Endothelial cell (in vitro differentiated cells): ENCODE data around the gene IL6R. TPM values are rescaled to one million over a fixed set of nuclear protein-coding genes. Genes with fewer than 3 reads are reported as not detected.

Experiments
- DNase-seq: peaks from one replicate; pipeline ENCODE4 v3.0.0; 2021; ENCODE audit warnings: low spot score
- H3K27ac Mint-ChIP-seq: one replicate; pipeline ENCODE4 v1.8.0; 2021; ENCODE audit warnings: mixed read lengths, inconsistent platforms; ENCODE audit not compliant: unreplicated experiment
- H3K27me3 Mint-ChIP-seq: one replicate; pipeline ENCODE4 v1.8.0; 2021; ENCODE audit warnings: mild to moderate bottlenecking, moderate library complexity, mixed read lengths, inconsistent platforms; ENCODE audit not compliant: unreplicated experiment
- H3K36me3 Mint-ChIP-seq: one replicate; pipeline ENCODE4 v1.8.0; 2021; ENCODE audit warnings: mild to moderate bottlenecking, low read depth, mixed read lengths, inconsistent platforms; ENCODE audit not compliant: unreplicated experiment
- H3K4me1 Mint-ChIP-seq: one replicate; pipeline ENCODE4 v1.8.0; 2021; ENCODE audit warnings: mild to moderate bottlenecking, mixed read lengths, inconsistent platforms; ENCODE audit not compliant: unreplicated experiment
- H3K4me3 Mint-ChIP-seq: one replicate; pipeline ENCODE4 v1.8.0; 2021; ENCODE audit warnings: mild to moderate bottlenecking, mixed read lengths, inconsistent platforms; ENCODE audit not compliant: unreplicated experiment
- H3K9me3 Mint-ChIP-seq: one replicate; pipeline ENCODE4 v1.8.0; 2021; ENCODE audit warnings: mixed read lengths, inconsistent platforms; ENCODE audit not compliant: unreplicated experiment
- CTCF ChIP-seq: fragments of 200-600 bp; sonication (generic); IDR thresholded peaks from one replicate; pipeline ENCODE4 v1.5.0; 2021; ENCODE audit warnings: antibody characterized with exemption; ENCODE audit not compliant: unreplicated experiment
- total RNA-seq: library from RNA; stranded (reverse); fragmentation: NEBNext Ultra II Directional; extraction: Animal tissue kit (Norgen Biotek cat#: 25700); gene quantifications from one replicate; pipeline ENCODE4 v1.2.1, GENCODE V29; 2021; ENCODE audit not compliant: unreplicated experiment

IL6R gene
- total RNA-seq, 1 donor from 2014 or later = 1.0 TPM

- Mint-ChIP-seq H3K9me3 (no peaks in the 10 kb centered on the region), H3K4me3 (peak overlapping the region; percentile 97), H3K36me3 (peaks cover 22% of the 10 kb centered on the region), H3K27me3 (peaks cover 7% of the 10 kb centered on the region), H3K4me1 (peaks cover 55% of the 10 kb centered on the region), H3K27ac (peak overlapping the region; percentile 87)
- TF ChIP-seq CTCF = no peak
- DNase-seq = no peak
Measured at GRCh38 chr1:154500533-154500932, 95.4 kb downstream of the IL6R start.

DNA sequence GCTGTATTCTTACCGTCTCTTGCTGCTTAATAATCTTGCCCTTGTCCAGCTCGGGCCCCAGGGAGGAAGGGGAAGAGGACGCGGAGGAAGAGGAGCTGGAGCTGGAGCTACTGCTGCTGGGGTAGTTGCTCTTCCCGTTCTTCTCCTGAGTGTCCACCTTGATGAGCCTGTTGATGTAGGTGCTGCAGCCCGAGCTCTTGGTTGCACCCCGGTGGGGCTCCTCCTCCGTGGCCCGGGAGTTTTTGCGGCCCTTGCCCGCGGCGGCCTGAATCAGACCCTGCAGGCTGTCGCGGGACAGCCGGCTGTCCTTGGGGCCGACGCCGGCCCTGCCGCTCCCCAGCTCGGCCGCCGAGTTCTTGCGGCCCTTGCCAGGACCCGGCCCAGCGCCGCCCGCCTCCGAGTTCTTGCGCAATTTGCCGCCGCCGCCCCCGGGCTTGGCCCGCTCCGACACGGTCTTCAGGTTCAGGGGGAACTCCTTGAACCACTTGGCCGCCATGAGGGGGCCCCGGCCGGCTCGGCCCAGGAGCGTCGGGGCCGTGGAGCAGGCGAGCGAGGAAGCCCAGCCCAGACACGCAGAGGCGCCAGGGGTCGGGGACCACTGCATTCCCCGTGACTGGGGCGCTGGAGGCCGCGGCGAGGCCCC lies 96.4 kb downstream of the IL6R start:
- H3K27me3 Mint-ChIP-seq = peaks cover 7% of the 10 kb centered on the region
- H3K9me3 Mint-ChIP-seq = no peaks in the 10 kb centered on the region
- H3K4me3 Mint-ChIP-seq = peak overlapping the region; percentile 97
- TF ChIP-seq CTCF = no peak
- H3K4me1 Mint-ChIP-seq = peaks cover 47% of the 10 kb centered on the region
- H3K36me3 Mint-ChIP-seq = peaks cover 24% of the 10 kb centered on the region
- peak overlapping the region; percentile 87 for H3K27ac Mint-ChIP-seq
- peak; percentile 45 for DNase-seq

DNA sequence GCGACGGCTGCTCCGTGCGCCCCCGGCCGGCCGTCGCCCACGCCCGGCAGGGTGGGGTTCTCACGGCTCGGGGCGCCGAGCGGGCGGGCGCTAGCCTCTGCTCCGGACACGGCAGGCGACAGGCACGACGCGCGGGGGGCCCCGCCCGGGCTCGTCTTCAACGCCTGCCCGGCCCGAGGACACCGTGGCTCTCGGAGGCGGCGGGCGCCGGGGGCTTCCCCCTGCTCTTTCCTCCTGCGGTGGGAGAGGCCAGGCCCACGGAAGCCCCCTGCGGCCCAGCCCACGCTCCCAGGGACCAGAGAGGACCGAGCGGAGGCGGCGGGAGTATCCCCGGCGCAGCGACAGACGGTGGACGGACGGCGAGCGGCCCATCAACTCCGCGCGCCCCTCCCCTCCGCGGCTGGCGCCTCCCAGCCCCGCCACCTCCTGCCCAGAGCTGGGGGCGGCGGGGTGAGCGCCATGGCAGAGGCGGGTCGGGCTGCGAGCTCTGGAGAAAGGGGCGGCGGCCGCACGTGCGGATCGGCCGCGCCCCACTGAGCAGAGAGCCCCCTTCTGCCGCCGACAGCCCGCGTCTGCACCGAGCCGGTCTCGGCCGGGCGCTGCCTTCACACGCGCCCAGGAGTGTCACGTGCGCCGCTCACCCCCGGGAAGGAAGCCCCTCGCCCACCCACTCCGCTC lies 97.1 kb downstream of the IL6R start, which contains the start of the genes SHE and TDRD10:
Gene SHE, minus strand, starts transcription at position 347 of the 678 bp plus-strand sequence. CDS start 386 bp downstream, outside the sequence.
Gene TDRD10, plus strand, starts transcription at position 154 of the 678 bp plus-strand sequence. CDS start 4,685 bp downstream, outside the sequence.
- TF ChIP-seq CTCF = no peak
- Mint-ChIP-seq H3K27me3 (peaks cover 7% of the 10 kb centered on the region), H3K4me1 (peaks cover 47% of the 10 kb centered on the region)

DNA sequence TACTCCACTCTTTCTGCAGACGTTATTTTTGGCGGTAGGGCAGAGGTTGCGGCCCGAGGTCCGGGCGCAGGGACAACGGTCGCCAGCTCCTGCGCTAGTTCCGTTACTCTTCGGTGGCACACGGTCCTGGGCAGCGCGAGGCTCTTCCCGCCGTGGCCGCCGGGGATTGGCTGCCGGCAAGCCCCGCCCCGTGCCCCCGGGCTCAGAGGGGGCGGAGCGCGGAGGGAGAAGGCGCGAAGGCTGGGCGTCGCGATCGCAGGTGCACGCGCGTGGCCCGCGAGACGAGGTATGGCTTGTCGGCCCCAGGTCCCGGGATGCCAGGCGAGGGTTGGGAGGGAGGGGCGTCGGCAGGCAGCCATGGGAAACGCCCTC lies 97.6 kb downstream of the IL6R start:
- Mint-ChIP-seq H3K27me3 (peaks cover 7% of the 10 kb centered on the region), H3K9me3 (no peaks in the 10 kb centered on the region), H3K36me3 (peaks cover 33% of the 10 kb centered on the region), H3K27ac (no peak overlapping the region), H3K4me3 (peak overlapping the region; percentile 83), H3K4me1 (peaks cover 50% of the 10 kb centered on the region)
- no peak for DNase-seq
- no peak for TF ChIP-seq CTCF

More for the DNA sequence above, 97.1 kb downstream of the IL6R start, which contains the start of the genes SHE and TDRD10:
- DNase-seq = peak; percentile 65
- Mint-ChIP-seq H3K9me3 (no peaks in the 10 kb centered on the region), H3K4me3 (peak within 1 kb of the TSS; percentile 97), H3K27ac (peak within 1 kb of the TSS; percentile 87), H3K36me3 (peaks cover 27% of the 10 kb centered on the region)

DNA sequence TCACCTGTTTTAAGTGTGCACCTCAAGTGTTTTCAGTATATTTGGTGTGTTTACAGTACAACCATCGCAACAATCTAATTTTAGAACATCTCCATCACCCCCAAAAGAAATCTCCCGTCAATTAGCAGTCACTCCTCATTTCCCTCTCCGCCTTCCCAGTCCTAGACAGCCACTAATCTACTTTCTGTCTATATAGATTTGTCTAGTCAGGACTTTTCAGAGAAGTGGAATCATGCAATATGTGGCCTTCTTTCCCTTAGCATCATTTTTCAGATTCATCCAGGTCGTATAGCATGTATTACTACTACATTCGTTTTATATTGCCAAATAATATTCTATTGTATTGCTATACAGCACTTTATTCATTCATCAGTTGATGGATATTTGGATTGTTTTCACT lies 98.8 kb downstream of the IL6R start:
- no peak for DNase-seq
- TF ChIP-seq CTCF = no peak
- Mint-ChIP-seq H3K9me3 (no peaks in the 10 kb centered on the region), H3K27me3 (peaks cover 7% of the 10 kb centered on the region), H3K36me3 (peaks cover 34% of the 10 kb centered on the region), H3K27ac (peak overlapping the region; percentile 57), H3K4me3 (peak overlapping the region; percentile 84), H3K4me1 (peaks cover 42% of the 10 kb centered on the region)
